ENCODE results near the gene TECTB.

Gene TECTB

DNA sequence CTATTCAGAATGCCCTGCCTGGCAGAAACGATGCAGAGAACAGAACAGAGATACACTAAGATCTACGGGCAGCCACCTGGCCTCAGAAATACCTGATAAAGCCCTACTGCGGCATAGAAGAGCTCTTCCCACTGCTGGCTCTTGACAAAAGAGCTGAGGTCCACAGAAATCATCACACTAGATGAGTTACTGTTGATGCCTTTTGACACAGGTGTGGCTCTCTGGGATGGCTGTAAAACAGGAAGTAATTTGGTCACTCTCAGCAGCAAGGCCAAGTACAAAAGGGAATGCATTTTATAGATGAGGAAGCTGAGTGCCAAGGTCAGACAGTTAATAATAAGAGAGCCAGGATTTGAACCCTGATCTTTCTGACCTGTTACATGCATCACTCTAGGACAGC lies 55.8 kb downstream of the TECTB start:
- H3K4me1 Mint-ChIP-seq (ENCODE audit: low read depth): peaks cover 4% of the 10 kb centered on the region
- H3K4me3 Mint-ChIP-seq: no peak overlapping the region
- no peaks in the 10 kb centered on the region for H3K36me3 Mint-ChIP-seq
- H3K27ac Mint-ChIP-seq: no peak overlapping the region
- H3K9me3 Mint-ChIP-seq (ENCODE audit: low read depth): no peaks in the 10 kb centered on the region
- H3K27me3 Mint-ChIP-seq: peaks cover 5% of the 10 kb centered on the region

DNA sequence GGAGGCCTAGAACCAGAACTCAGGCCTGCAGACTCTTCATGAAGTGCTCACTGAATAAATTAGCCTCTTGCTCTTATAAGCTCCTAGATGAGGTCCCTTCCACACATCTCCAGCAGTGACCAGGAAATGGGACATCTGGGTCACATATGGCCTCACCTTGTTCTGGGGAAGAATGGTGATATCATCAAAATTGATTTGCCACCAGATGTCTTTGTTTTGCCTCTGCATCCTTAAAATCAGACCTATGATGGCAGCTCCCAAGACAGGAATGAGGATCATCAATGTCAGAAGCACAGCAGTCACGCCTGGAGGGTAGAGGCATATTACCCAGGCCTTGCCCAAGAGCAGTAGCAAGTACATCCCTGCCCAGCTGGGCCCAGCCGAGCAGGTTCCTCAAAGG lies 57.4 kb downstream of the TECTB start:
- Mint-ChIP-seq H3K27me3 (peaks cover 5% of the 10 kb centered on the region), H3K9me3 (ENCODE audit: low read depth) (no peaks in the 10 kb centered on the region), H3K4me1 (ENCODE audit: low read depth) (peaks cover 4% of the 10 kb centered on the region), H3K4me3 (no peak overlapping the region), H3K36me3 (no peaks in the 10 kb centered on the region), H3K27ac (no peak overlapping the region)

DNA sequence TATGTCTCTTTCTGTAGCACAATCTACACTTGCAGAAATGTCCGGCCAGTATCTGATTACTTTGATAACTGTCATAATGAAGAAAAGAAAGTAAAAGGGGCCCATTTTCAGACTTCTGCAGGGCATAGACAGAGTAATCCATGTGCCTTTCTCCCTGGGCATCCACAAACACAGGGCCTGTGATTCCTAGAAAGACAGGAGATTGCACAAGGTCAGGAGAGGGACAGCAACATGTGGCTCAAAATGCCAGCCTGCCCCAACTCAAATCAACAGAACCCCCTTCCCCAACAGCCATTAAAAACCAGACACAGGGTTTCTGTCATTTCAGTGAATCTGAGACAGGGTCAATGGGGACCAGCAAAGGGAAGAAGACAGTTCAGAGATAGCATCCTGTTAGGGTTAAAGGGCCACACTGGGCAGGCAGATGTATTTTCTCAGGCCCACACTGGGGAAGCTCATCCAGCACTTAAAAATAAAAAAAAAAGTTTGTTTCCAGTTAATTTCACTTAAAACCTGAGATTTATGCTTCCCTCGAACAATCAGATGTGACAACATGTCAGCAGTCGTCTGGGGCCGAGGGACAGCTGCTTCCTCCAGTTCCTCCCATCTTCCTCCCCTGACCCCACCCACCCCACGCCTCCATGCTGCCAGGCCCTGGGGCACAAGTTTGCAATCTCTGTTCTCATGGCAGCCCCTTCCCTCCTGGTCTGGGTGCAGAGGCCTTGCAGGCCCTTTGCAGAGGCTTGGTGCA lies 60.0 kb downstream of the TECTB start:
- Mint-ChIP-seq H3K27me3 (peaks cover 3% of the 10 kb centered on the region), H3K9me3 (ENCODE audit: low read depth) (no peaks in the 10 kb centered on the region), H3K27ac (no peak overlapping the region), H3K4me1 (ENCODE audit: low read depth) (no peaks in the 10 kb centered on the region), H3K4me3 (no peak overlapping the region), H3K36me3 (no peaks in the 10 kb centered on the region)

DNA sequence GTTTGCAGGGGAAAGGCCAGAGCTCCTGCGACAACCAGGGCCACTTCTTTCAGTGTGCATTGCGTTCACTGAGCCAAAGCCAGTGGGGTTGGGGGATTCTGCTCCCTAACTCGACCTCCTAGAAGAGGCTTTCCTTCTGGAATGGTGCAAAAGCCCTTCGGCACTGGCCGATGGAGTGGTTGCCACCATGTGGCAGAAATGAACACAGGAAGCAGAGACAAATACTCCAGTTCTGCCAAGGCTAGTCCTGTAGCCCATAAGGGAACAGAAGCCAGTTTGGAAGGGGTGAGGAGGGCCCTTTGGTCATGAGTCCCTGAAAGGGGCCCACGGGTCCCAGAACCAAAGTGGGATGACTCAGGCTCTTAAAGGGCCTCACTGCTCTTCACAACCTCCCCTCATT lies 61.1 kb downstream of the TECTB start:
- Mint-ChIP-seq H3K36me3 (no peaks in the 10 kb centered on the region), H3K27ac (no peak overlapping the region), H3K9me3 (ENCODE audit: low read depth) (no peaks in the 10 kb centered on the region), H3K4me1 (ENCODE audit: low read depth) (no peaks in the 10 kb centered on the region), H3K4me3 (no peak overlapping the region), H3K27me3 (peaks cover 3% of the 10 kb centered on the region)

DNA sequence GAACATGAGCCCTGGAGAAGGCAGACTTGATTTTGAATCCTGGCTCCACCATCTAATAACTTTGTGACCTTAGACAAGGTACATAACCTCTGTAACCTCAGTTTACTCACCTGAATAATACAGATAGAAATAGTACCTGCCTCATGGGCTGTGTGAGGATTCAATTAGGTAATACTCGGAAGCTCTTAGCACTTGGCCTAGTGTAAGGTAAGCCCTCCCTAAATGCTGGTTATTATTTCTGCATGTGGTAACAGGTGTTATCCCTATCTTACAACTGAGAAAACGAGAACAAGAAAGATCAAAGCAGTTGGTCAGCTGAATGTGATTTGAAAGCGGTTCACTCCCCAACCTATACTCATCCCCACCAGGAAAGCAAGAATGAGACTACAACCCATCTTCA lies 62.0 kb downstream of the TECTB start:
- Mint-ChIP-seq H3K27ac (no peak overlapping the region), H3K4me1 (ENCODE audit: low read depth) (no peaks in the 10 kb centered on the region), H3K4me3 (no peak overlapping the region), H3K27me3 (no peaks in the 10 kb centered on the region), H3K9me3 (ENCODE audit: low read depth) (no peaks in the 10 kb centered on the region), H3K36me3 (no peaks in the 10 kb centered on the region)

DNA sequence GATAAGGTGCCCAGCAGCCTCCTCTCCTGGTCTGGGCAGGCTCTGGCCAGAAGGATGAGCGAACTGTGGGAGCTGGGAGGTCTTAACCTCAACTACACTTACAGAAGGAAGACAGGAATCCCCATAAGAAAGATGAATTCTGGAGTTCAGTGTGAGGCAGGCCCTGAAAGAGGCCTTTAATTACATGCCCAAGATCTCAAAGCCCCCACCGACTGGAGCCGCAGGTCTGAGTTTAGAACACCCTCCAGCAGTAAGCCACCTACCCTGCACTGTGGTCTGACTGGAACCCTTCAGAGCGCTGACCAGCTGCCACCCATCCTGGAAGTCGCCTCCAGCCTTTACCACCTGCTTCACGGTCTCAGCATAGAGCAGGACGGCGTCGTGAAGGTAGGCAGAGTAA lies 62.5 kb downstream of the TECTB start:
- Mint-ChIP-seq H3K36me3 (no peaks in the 10 kb centered on the region), H3K9me3 (ENCODE audit: low read depth) (no peaks in the 10 kb centered on the region), H3K27me3 (no peaks in the 10 kb centered on the region)

DNA sequence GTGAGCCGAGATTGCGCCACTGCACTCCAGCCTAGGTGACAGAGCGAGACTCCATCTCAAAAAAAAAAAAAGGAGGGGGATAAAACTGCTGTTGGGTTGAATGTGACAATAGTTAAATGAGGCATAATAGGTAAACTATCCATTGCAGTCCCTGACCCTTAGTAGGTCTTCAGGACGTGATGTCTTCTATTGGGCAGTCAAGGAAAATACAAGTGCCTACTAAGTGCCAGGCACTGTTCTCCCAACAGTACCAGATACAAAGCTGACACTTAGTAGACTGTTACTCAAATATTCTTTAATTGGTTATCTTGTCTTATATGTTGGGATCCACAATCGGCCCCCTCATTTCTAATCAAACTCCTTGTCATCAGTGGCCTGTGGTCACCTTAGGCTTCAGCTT lies 63.6 kb downstream of the TECTB start:
- Mint-ChIP-seq H3K4me3 (no peak overlapping the region), H3K9me3 (ENCODE audit: low read depth) (no peaks in the 10 kb centered on the region), H3K36me3 (no peaks in the 10 kb centered on the region), H3K27me3 (no peaks in the 10 kb centered on the region), H3K27ac (no peak overlapping the region), H3K4me1 (ENCODE audit: low read depth) (no peaks in the 10 kb centered on the region)

More for the DNA sequence above, 62.5 kb downstream of the TECTB start:
- no peak overlapping the region for H3K4me3 Mint-ChIP-seq
- no peak overlapping the region for H3K27ac Mint-ChIP-seq
- no peaks in the 10 kb centered on the region for H3K4me1 Mint-ChIP-seq (ENCODE audit: low read depth)

DNA sequence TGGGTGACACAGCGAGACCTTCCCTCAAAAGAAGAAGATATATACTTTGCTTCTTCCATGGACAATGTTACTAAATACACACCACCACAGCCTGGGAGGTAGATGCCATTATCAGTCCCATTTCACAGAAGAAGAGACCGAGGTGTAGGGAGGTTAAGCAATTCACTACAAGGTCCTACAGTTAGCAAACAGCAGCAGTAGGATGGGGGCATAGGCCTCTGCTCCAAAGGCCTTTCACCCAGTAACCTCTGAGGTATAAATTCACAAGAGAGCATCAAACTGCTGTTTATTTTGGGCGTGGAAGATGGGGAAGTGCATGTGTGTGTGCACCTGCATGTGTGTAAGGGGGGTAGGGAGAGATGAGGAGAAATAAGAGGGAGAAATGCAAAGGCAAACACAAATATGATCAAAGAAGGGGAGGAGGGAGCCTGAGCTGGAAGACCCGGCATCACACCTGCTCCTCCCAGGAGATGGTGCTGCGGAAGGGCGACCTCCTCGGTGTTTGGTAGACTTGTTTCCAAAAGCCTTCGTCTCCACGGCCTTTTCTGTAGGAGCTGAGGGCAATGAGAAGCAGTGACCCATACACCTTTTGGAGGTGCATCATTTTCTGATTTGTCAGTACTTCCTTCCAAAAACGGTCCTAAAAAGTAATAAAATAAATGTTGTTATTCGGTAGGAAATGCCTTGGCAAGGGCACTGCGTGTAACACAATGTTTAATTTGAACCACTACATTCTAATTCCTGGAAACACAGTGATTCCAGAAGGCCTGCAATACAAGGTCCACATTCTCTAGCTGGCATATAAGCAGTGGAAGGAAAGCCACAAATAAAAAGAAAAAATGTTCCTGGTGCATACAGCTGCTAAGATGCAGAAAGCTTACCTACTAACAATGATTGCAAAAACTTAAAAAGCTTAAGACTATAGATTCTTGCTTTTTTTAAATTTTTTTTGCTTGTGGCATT lies 64.8 kb downstream of the TECTB start:
- Mint-ChIP-seq H3K36me3 (no peaks in the 10 kb centered on the region), H3K9me3 (ENCODE audit: low read depth) (no peaks in the 10 kb centered on the region), H3K27me3 (no peaks in the 10 kb centered on the region), H3K27ac (no peak overlapping the region), H3K4me3 (no peak overlapping the region), H3K4me1 (ENCODE audit: low read depth) (no peaks in the 10 kb centered on the region)

DNA sequence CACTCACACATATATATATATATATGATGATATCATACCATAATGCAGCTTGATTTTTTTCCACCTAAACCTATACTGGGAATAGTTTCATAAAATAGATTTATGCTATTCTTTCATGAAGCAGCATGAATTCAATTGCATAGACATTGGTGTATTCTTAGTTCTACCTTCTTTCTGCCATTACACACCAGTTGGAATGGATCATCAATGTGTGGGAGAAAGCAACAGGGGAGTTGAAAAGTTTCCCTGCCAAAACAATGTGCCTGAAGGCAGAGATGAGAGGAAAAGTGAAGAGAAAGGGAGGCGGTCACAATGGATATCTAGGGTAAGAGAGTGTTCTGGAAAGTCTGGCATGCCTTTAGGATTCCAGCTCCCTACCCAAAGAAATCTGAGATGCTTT lies 65.6 kb downstream of the TECTB start:
- no peaks in the 10 kb centered on the region for H3K36me3 Mint-ChIP-seq
- no peaks in the 10 kb centered on the region for H3K4me1 Mint-ChIP-seq (ENCODE audit: low read depth)
- no peak overlapping the region for H3K4me3 Mint-ChIP-seq
- no peaks in the 10 kb centered on the region for H3K27me3 Mint-ChIP-seq
- no peaks in the 10 kb centered on the region for H3K9me3 Mint-ChIP-seq (ENCODE audit: low read depth)
- H3K27ac Mint-ChIP-seq: no peak overlapping the region

DNA sequence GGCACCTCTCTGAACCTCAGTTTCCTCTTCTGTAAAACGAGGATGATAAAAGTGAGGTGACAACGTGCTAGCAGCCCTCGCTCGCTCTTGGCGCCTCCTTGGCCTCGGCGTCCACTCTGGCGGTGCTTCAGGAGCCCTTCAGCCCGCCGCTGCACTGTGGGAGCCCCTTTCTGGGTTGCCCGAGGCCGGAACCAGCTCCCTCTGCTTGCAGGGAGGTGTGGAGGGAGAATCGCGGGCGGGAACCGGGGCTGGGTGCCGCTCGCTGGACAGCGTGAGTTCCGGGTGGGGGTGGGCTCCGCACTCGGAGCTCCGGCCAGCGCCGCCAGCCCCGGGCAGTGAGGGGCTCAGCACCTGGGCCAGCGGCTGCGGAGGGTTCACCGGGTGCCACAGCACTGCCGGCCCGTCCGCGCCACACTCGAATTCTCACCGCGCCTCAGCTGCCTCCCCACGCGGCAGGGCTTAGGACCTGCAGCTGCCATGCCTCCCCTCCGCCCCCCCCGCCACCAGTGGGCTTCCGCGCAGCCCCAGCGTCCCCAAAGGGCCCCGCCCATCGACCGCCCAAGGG lies 66.4 kb downstream of the TECTB start:
- H3K27ac Mint-ChIP-seq: no peak overlapping the region
- H3K36me3 Mint-ChIP-seq: no peaks in the 10 kb centered on the region

DNA sequence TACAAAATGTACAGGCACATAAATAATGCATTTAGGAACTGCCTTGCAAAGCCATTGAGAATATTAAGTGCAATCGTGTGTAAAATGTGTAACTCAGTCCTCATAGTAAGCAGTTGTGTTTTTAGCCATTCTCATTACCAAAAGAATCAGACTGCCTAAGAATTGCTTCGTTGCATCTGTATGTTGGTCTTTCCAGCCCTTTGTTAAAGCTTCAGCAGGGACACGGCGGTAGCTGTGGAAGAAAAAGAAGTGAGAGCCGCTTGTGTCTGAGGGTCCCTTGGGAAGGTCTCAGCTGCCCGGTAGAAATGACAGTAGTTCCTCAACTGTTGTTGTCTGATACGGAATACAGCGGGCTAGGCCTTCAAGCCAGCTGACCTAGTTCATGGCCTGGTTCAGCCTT lies 67.9 kb downstream of the TECTB start:
- H3K27me3 Mint-ChIP-seq: no peaks in the 10 kb centered on the region
- no peaks in the 10 kb centered on the region for H3K36me3 Mint-ChIP-seq
- no peaks in the 10 kb centered on the region for H3K9me3 Mint-ChIP-seq (ENCODE audit: low read depth)
- no peak overlapping the region for H3K4me3 Mint-ChIP-seq
- no peak overlapping the region for H3K27ac Mint-ChIP-seq
- no peaks in the 10 kb centered on the region for H3K4me1 Mint-ChIP-seq (ENCODE audit: low read depth)

More for the DNA sequence above, 66.4 kb downstream of the TECTB start:
- H3K4me3 Mint-ChIP-seq: no peak overlapping the region
- H3K4me1 Mint-ChIP-seq (ENCODE audit: low read depth): no peaks in the 10 kb centered on the region
- H3K27me3 Mint-ChIP-seq: no peaks in the 10 kb centered on the region
- H3K9me3 Mint-ChIP-seq (ENCODE audit: low read depth): no peaks in the 10 kb centered on the region

DNA sequence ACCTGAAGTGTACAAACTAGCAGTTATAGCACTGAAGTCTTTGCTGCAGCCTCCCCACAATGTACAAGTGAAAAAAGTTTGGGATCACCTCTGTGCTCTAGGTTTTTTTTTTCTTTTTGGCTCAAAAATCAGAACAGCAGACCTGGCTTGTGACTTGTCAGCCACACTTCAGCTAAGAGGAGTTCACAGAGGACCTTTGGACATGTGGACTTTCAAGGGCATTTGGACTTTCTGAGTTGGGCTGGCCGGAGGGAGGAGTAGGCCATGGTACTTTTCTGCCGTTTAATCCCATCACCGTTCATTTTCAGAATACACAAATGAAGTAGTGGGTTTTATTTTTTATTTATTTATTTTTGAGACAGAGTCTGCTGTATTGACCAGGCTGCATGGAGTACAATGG lies 68.8 kb downstream of the TECTB start:
- Mint-ChIP-seq H3K27ac (no peak overlapping the region), H3K4me1 (ENCODE audit: low read depth) (no peaks in the 10 kb centered on the region), H3K9me3 (ENCODE audit: low read depth) (no peaks in the 10 kb centered on the region), H3K4me3 (no peak overlapping the region), H3K27me3 (no peaks in the 10 kb centered on the region), H3K36me3 (no peaks in the 10 kb centered on the region)

DNA sequence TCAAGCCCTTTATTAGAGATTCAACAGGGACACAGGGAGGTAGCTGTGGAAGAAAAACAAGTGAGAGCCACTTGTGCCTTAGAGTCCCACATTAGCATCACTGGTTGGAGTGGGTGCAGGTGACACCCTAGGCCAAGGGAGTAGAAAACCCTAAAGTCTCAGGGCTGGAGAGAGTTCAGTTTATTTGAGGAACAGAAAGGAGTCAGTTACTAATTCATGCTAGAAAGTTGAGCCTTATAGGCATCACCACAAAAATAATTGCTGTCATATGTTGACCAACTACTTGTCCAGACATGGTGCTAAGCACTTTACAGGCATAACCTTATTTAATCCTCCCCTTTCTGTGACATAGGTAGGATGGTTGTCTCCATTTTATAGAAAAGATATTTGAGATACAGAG lies 69.8 kb downstream of the TECTB start:
- Mint-ChIP-seq H3K4me1 (ENCODE audit: low read depth) (no peaks in the 10 kb centered on the region), H3K4me3 (no peak overlapping the region), H3K9me3 (ENCODE audit: low read depth) (no peaks in the 10 kb centered on the region), H3K27me3 (no peaks in the 10 kb centered on the region), H3K36me3 (no peaks in the 10 kb centered on the region), H3K27ac (no peak overlapping the region)
